ENCODE results near the gene SYCE3.
"Not testable (repeated sequence)": the region's sequence is repeated elsewhere in the genome, so short reads cannot be mapped to it uniquely, and the experiment has no call there.

SYCE3 gene, protein sequence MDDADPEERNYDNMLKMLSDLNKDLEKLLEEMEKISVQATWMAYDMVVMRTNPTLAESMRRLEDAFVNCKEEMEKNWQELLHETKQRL

DNA sequence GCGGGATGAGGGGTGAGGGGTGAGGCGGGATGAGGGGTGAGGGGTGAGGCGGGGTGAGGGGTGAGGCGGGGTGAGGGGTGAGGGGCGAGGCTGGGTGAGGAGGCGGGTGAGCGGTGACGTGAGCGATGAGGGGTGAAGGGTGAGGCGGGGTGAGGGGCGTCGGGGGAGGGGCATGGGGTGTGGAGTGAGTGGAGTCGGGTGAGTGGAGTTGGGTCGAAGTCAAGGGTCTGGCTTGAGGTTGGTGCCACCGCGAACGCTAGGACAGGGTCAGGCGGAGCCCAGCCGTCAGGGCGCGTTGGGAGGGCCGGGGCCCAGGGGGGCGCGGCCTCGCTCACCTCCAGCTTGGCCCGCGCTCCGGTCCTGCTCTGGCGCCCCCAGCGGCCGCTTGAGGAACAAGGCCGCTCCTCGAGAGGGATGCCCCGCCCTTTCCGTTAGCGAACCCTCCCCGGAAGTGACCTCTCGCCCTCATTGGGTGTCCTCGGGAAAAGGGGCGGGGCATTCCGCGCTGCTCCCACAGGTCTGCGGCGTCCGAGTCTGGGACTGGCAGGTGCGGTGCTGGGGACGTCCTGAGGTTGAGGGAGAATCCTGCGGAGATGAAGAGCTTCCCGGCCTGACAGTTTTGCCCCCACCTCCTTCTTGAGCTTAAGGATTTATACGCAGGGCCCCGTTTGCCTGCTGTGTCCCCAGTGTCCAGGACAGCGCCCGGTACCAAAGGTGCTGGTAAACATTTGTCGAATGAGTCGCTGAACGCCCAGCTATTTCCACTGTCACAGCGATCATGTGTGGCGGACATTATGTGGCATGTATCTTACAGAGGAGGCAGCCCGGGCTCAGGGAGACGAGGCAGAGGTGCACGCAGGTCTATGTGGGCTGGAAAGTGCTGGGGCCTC is at the start of gene SYCE3:
Gene SYCE3 (minus strand): TSS at position 397 of the 890 bp plus-strand sequence. CDS start 6,514 bp downstream, outside the sequence.
- DNase-seq (ENCODE audit: low read depth): peak; percentile 95

DNA sequence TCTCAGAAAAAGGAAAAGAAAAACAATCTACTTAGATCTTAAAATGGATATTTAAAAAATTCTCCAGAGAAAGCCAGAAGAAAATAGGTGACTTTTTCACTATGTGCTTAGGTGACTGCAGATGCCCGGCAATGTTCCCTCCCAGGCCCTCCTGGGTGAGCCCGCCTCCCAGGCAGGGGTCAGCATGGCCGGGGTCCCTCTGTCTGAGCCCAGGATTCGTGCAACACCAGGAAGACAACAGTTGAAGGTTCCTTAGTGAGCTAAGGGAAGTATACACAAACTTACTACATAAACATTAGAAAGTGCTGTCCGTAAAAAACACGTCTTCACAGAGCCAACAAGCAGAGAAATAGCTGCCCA is 49.4 kb upstream of the SYCE3 start:
- no peak for DNase-seq (ENCODE audit: low read depth)

DNA sequence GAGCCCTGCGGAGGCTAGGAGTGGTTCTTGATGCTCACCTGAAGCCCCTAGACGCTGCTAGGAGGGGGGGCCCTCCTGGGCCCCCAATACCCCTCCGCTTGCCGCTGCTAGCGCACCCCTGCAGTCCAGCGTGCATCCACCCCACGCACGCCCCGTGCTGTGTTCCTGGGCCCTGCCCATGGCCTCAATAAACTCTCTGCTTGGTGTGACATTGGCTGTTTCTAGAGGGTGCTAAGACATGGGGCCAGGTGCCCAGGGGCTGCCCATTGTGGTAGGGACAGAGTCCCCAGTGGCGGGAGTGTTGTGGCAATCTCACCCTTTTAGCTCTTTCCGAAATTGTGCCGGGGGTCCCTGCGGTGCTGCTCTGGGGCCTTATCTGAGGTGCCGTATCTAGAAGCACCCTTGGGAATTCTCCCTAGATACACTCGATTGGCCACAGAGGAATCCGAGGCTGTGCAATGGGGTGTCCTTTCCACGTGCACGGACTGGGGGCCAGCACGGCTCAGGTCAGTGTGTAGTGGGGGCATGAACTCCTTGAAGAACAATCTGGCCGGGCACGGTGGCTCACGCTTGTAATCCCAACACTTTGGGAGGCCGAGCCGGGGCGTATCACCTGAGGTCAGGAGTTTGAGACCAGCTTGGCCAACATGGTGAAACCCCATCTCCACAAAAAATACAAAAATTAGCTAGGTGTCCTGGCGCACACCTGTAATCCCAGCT is 48.8 kb upstream of the SYCE3 start:
- DNase-seq (ENCODE audit: low read depth): no peak

DNA sequence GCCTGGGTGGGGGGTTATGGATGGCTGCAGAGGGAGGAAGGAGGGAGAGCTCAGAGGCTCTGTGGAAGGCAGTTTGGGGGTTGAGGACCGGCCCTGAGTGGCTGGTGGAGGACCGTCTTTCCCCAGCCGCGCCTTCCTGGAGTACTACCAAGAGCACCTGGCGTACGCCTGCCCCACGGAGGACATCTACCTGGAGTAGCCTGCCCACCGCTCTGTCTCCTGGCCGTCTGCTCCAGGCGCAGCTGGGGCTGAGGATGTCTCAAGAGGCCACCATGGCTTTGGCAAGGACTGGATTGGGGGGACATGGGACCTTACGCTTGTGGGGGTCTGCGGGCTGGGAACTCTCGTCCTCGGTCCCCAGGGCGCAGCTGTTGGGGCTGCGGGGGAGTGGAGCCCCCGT is 47.9 kb upstream of the SYCE3 start:
- no peak for DNase-seq (ENCODE audit: low read depth)

- no peak for DNase-seq (ENCODE audit: low read depth)
Measured at GRCh38 chr22:50610041-50610451, 47.3 kb upstream of the SYCE3 start.

- DNase-seq (ENCODE audit: low read depth): no peak
Measured at GRCh38 chr22:50609599-50609998, 46.9 kb upstream of the SYCE3 start.

- no peak for DNase-seq (ENCODE audit: low read depth)
Measured at GRCh38 chr22:50608996-50609395, 46.3 kb upstream of the SYCE3 start.

DNA sequence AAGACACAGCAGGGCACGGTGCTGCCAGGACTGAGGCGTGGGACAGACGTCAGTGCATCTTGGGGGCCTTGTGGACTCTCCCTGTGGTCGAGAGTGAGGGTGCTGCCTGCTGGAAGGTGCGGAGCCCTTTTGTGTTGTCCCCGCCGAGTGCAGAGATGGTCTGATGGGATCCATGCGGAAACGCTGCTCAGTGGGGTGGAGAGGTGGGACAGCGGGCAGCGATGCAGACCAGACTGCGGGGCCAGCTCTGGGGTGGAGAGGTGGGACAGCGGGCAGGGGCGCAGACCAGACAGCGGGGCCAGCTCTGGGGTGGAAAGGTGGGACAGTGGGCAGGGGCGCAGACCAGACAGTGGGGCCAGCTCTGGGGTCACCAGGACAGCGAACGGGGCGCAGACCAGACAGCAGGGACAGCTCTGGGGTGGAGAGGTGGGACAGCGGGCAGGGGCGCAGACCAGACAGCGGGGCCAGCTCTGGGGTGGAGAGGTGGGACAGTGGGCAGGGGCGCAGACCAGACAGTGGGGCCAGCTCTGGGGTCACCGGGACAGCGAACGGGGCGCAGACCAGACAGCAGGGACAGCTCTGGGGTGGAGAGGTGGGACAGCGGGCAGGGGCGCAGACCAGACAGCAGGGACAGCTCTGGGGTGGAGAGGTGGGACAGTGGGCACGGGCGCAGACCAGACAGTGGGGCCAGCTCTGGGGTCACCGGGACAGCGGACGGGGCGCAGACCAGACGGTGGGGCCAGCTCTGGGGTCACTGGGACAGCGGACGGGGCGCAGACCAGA is 45.5 kb upstream of the SYCE3 start:
- not testable (repeated sequence) for DNase-seq (ENCODE audit: low read depth)

GRCh38 chr22:50607659-50608020 is 44.9 kb upstream of the SYCE3 start:
- no peak for DNase-seq (ENCODE audit: low read depth)

- no peak for DNase-seq (ENCODE audit: low read depth)
Measured at GRCh38 chr22:50606946-50607658, 44.4 kb upstream of the SYCE3 start.

GRCh38 chr22:50606165-50606945 is 43.6 kb upstream of the SYCE3 start:
- DNase-seq (ENCODE audit: low read depth): no peak

DNA sequence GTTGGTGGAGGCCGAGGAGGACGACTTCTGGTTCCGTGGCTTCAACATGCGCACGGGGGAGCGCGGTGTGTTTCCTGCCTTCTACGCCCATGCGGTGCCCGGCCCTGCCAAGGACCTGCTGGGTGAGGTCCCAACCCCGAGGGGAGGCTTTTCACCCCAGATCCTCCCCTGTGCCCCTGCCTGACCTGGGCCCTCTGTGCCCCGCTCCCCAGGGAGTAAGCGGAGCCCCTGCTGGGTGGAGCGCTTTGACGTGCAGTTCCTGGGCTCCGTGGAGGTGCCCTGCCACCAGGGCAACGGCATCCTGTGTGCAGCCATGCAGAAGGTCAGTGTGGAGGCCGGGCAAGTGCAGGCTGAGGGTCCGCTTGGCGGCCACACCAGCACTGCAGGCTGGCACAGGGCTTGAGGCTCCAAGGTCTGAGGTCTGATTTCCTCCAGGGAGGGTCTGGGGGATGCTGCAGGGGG is 42.9 kb upstream of the SYCE3 start:
- no peak for DNase-seq (ENCODE audit: low read depth)

- no peak for DNase-seq (ENCODE audit: low read depth)
Measured at GRCh38 chr22:50605002-50605612, 42.4 kb upstream of the SYCE3 start.

GRCh38 chr22:50604256-50605001 is 41.7 kb upstream of the SYCE3 start:
- no peak for DNase-seq (ENCODE audit: low read depth)

DNA sequence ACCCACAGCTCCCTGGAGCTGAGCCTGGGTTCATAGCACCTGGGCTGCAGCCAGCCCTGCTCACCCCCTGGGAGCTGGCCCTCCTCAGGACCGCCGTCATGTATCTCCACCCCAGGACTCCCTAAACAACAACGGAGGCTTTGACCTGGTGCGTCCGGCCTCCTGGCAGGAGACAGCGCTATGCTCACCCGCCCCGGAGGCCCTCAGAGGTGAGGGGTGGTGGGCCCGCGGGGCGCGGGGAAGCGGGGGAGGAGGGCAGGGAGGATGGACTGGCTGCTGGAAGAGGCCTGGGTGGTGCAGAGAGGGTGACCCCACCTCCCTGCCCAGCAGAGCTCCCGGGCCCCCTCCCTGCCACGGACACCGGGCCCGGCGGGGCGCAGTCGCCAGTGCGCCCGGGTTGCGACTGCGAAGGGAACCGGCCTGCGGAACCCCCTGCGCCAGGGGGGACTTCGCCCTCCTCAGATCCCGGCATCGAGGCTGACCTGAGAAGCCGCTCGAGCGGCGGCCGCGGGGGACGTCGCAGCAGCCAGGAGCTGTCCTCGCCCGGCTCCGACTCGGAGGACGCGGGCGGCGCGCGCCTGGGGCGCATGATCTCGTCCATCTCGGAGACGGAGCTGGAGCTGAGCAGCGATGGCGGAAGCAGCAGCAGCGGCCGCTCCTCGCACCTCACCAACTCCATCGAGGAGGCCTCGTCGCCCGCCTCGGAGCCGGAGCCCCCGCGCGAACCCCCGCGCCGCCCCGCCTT is 41.0 kb upstream of the SYCE3 start:
- no peak for DNase-seq (ENCODE audit: low read depth)

DNA sequence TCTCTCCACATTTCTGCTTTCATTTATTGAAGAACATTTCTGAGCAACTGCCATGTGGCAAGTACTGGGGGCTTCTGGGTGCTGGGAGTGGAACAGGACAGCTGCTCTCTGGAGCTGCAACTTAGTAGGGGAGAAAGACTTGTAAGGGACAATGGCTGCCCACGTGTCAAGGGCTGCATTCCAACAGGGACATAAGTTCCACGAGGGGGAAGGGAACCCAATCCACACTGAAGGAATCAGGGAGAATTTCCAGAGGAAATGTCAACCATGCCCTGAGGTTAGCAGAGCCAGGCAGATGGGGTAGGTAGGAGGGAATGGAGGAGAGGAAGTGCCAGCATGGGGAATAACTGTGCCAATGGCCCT is 39.6 kb upstream of the SYCE3 start:
- DNase-seq (ENCODE audit: low read depth): no peak

- DNase-seq (ENCODE audit: low read depth): no peak
Measured at GRCh38 chr22:50601669-50602337, 39.1 kb upstream of the SYCE3 start.

- no peak for DNase-seq (ENCODE audit: low read depth)
Measured at GRCh38 chr22:50600967-50601668, 38.4 kb upstream of the SYCE3 start.

All from stimulated activated CD8-positive, alpha-beta memory T cell treated with anti-CD3 and anti-CD28 coated beads, Interleukin-4, amount 100 ng/mL, for 24 hours (primary cell).